HepG2 (cell line): ENCODE measurements around the gene LZTR1. TPM values are rescaled to one million over a fixed set of nuclear protein-coding genes. Genes with fewer than 3 reads are reported as not detected.

Experiments
- ELF3 ChIP-seq: IDR thresholded peaks from 2 replicates; pipeline ENCODE4 v1.6.1; 2016; ENCODE audit warnings: missing genetic modification reagents, missing compliant biosample characterization
- FOXO1 ChIP-seq: sonication (generic); formaldehyde crosslinking; IDR thresholded peaks from 2 replicates; pipeline ENCODE4 v1.4.0; 2020; ENCODE audit warnings: missing genetic modification reagents
- GLI4 ChIP-seq: sonication (generic); formaldehyde crosslinking; IDR thresholded peaks from 2 replicates; pipeline ENCODE4 v1.5.1; 2020; ENCODE audit warnings: missing genetic modification reagents, mild to moderate bottlenecking, moderate library complexity, borderline replicate concordance
- KDM1A ChIP-seq: IDR thresholded peaks from 2 replicates; pipeline ENCODE4 v1.6.1; 2016; ENCODE audit warnings: missing compliant biosample characterization
- MATR3 ChIP-seq: sonication (generic); formaldehyde crosslinking; IDR thresholded peaks from 2 replicates; pipeline ENCODE4 v1.4.0; 2020; ENCODE audit warnings: missing genetic modification reagents
- MED1 ChIP-seq: sonication (generic); formaldehyde crosslinking; IDR thresholded peaks from 2 replicates; pipeline ENCODE4 v1.4.0; 2020; ENCODE audit warnings: missing genetic modification reagents
- MYC ChIP-seq: sonication (generic); formaldehyde crosslinking; IDR thresholded peaks from 2 replicates; pipeline ENCODE4 v1.9.0; 2021; ENCODE audit warnings: missing genetic modification reagents, borderline replicate concordance
- PAXIP1 ChIP-seq: sonication (generic); formaldehyde crosslinking; conservative IDR thresholded peaks from 2 replicates; pipeline ENCODE4 v1.4.0; 2020; ENCODE audit warnings: mild to moderate bottlenecking, missing genetic modification reagents, moderate library complexity
- SAP130 ChIP-seq: IDR thresholded peaks from 2 replicates; pipeline ENCODE4 v1.6.1; 2016; ENCODE audit warnings: low read depth
- SMAD1 ChIP-seq: sonication (generic); formaldehyde crosslinking; IDR thresholded peaks from 2 replicates; pipeline ENCODE4 v1.4.0; 2020; ENCODE audit warnings: missing genetic modification reagents, low read depth, mild to moderate bottlenecking, borderline replicate concordance
- TEAD2 ChIP-seq: sonication (generic); formaldehyde crosslinking; IDR thresholded peaks from 2 replicates; pipeline ENCODE4 v1.9.0; 2021; ENCODE audit warnings: missing genetic modification reagents
- ZGPAT ChIP-seq: IDR thresholded peaks from 2 replicates; pipeline ENCODE4 v1.6.1; 2016; ENCODE audit warnings: mild to moderate bottlenecking
- ZKSCAN1 ChIP-seq: fragments of 150-350 bp; IDR thresholded peaks from 2 replicates; pipeline ENCODE4 v1.6.1; 2014; ENCODE audit warnings: low read length
- ZNF10 ChIP-seq: sonication (generic); formaldehyde crosslinking; IDR thresholded peaks from 2 replicates; pipeline ENCODE4 v1.4.0; 2020; ENCODE audit warnings: mild to moderate bottlenecking, low read depth, missing genetic modification reagents, borderline replicate concordance
- ZNF136 ChIP-seq: sonication (generic); formaldehyde crosslinking; IDR thresholded peaks from 2 replicates; pipeline ENCODE4 v1.8.1; 2022; ENCODE audit warnings: low read depth, mild to moderate bottlenecking, moderate library complexity, missing genetic modification reagents
- ZNF225 ChIP-seq: sonication (generic); formaldehyde crosslinking; IDR thresholded peaks from 2 replicates; pipeline ENCODE4 v1.4.0; 2020; ENCODE audit warnings: mild to moderate bottlenecking, missing genetic modification reagents
- ZNF275 ChIP-seq: sonication (generic); formaldehyde crosslinking; IDR thresholded peaks from 2 replicates; pipeline ENCODE4 v1.8.0; 2022; ENCODE audit warnings: missing genetic modification reagents, mild to moderate bottlenecking, inconsistent platforms, borderline replicate concordance
- ZNF512B ChIP-seq: sonication (generic); formaldehyde crosslinking; IDR thresholded peaks from 2 replicates; pipeline ENCODE4 v1.5.1; 2020; ENCODE audit warnings: missing genetic modification reagents, mild to moderate bottlenecking, borderline replicate concordance
- ZNF530 ChIP-seq: sonication (generic); formaldehyde crosslinking; IDR thresholded peaks from 2 replicates; pipeline ENCODE4 v1.5.0; 2020; ENCODE audit warnings: low read depth, mild to moderate bottlenecking, missing genetic modification reagents
- ZNF747 ChIP-seq: sonication (generic); formaldehyde crosslinking; IDR thresholded peaks from 2 replicates; pipeline ENCODE4 v1.8.1; 2023; ENCODE audit warnings: missing genetic modification reagents, mild to moderate bottlenecking, borderline replicate concordance
- ZSCAN9 ChIP-seq: IDR thresholded peaks from 2 replicates; pipeline ENCODE4 v1.6.1; 2016; ENCODE audit warnings: borderline replicate concordance
- polyA plus RNA-seq, 8 experiments: library from polyadenylated mRNA; depleted of rRNA in 3 of 8; stranded (reverse) in 7 of 8; unstranded in 1 of 8; fragments of >200 nt; fragmentation: Illumina TruSeq in 4 of 8; extraction: Trizol in 4 of 8; gene quantifications; 2 replicates each; pipeline versions ENCODE4 v1.2.1 to v1.2.3, GENCODE V29; 2011 to 2016; ENCODE audit warnings: low read depth in 4 of 8, missing spikeins in 1 of 8, mixed read lengths in 1 of 8; ENCODE audit not compliant: insufficient read depth in 1 of 8
- total RNA-seq, 5 experiments: library from RNA; depleted of rRNA; stranded (reverse); fragments of >200 nt; fragmentation: Illumina TruSeq; extraction: Trizol; gene quantifications; 2 replicates each; pipeline ENCODE4 v1.2.3, GENCODE V29; 2016; ENCODE audit warnings: low read depth in 1 of 5

The LZTR1 gene
- total and polyA plus RNA-seq, 2 of the 13 experiments (the other 11 are each of a cell fraction or from before 2014, with no cell fraction given), result 21.8 to 22.4 TPM

- peak; percentile 27; the same call in 1 of the 2 replicates for TF ChIP-seq ZGPAT (CRISPR knock-in tag)
- no peak for TF ChIP-seq KDM1A (CRISPR knock-in tag)
- peak; percentile 63; the same call in 1 of the 2 replicates for TF ChIP-seq ZNF512B (CRISPR knock-in tag)
- no peak for TF ChIP-seq ZNF136 (CRISPR knock-in tag)
- TF ChIP-seq ZNF530 (CRISPR knock-in tag), result no peak
- TF ChIP-seq ZNF10 (CRISPR knock-in tag), result no peak
- TF ChIP-seq FOXO1, result peak; percentile 88; the same call in 1 of the 2 replicates
- TF ChIP-seq PAXIP1, result peak; percentile 80
- peak; percentile 90 for TF ChIP-seq SAP130 (CRISPR knock-in tag)
- TF ChIP-seq ZNF747 (CRISPR knock-in tag), result no peak; the same call in 1 of the 2 replicates
- TF ChIP-seq MYC, result peak; percentile 45; the same call in 1 of the 2 replicates
- TF ChIP-seq MED1, result peak; percentile 91
- 0 out of 2 replicates have a peak, but pooled peaks have one; percentile 21 for TF ChIP-seq ZNF225 (CRISPR knock-in tag)
- no peak for TF ChIP-seq TEAD2 (CRISPR knock-in tag)
- TF ChIP-seq MATR3 (CRISPR knock-in tag), result no peak
- TF ChIP-seq ELF3, result peak; percentile 63
- 0 out of 2 replicates have a peak, but pooled peaks have one; percentile 18 for TF ChIP-seq GLI4
- TF ChIP-seq ZKSCAN1, result no peak
- TF ChIP-seq ZNF275 (CRISPR knock-in tag), result no peak
- TF ChIP-seq ZSCAN9 (CRISPR knock-in tag), result no peak
- TF ChIP-seq SMAD1 (CRISPR knock-in tag), result peak; percentile 60; the same call in 1 of the 2 replicates
Observed at GRCh38 chr22:20952544-20953341, 29.4 kb upstream of the LZTR1 start (continued).
